HG03097 (cell line): ENCODE results near the gene OXSR1.
"Not testable (repeated sequence)": the region's sequence is repeated elsewhere in the genome, so short reads cannot be mapped to it uniquely, and the experiment has no call there.

Experiments used
- ATAC-seq: cut with Tn5 transposase; IDR thresholded peaks from one replicate; pipeline ENCODE4 v1.9.1; 2021; ENCODE audit not compliant: unreplicated experiment, low FRiP score

OXSR1 gene

DNA sequence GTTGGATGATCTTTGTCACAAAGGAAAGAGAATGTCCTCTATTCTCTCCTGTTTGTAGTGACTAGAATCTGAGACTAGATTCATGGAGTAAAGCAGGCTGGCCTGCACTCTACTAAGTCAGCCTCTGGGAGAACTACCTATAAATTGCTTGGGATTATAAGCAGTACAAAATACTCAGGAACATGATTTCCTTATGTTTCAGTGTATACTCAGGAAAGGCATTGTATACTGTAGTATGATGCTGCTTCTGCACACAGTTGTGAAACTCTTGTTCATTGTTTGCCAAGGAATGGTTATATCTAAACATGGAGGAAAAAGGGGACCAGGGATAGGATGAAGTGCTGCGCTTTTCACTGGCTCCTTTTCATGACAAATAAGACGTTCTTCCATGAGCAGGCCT lies 49.2 kb downstream of the OXSR1 start:
- ATAC-seq = no peak

DNA sequence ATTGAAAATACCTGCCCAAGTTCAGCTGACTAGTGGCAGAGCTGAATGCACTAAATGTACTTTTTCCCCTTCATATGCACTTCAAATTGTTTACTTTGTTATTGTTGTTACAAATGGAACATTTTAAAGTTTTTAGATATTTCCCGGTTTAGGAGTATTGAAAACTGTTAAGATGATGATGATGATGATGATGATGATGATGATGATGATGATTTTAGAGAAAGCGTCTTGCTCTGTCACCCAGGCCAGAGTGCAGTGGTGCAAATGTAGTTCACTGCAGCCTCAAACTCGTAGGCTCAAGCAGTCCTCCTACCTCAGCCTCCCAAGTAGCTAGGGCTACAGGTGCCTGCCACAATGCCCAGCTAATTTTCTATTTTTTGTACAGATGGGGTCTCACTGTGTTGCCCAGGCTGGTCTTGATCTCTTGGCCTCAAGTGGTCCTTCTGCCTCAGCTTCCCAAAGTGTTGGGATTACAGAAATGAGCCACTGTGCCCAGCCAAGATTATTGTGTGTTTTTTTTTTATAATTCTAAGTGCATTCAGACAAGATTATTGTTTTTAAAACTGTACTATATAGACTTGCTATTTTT lies 54.4 kb downstream of the OXSR1 start:
- ATAC-seq = no peak

DNA sequence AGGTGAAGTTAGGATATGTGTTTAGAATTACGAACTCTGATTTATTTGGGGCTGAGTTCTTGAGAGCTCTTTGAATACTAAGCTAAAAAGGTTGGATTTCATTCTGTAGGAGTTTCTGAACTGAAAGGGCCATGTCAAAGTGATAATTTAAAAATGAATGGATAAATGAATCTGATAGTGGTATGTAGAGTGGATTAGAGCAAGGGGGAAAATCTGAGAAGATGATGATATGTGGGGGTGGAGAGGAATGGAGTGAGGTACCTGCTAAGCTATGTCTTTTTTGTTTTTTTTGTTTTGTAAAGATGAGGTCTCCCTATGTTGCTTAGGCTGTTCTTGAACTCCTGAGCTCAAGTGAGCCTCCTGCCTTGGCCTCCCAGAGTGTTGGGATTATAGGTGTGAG lies 55.7 kb downstream of the OXSR1 start:
- ATAC-seq = no peak

DNA sequence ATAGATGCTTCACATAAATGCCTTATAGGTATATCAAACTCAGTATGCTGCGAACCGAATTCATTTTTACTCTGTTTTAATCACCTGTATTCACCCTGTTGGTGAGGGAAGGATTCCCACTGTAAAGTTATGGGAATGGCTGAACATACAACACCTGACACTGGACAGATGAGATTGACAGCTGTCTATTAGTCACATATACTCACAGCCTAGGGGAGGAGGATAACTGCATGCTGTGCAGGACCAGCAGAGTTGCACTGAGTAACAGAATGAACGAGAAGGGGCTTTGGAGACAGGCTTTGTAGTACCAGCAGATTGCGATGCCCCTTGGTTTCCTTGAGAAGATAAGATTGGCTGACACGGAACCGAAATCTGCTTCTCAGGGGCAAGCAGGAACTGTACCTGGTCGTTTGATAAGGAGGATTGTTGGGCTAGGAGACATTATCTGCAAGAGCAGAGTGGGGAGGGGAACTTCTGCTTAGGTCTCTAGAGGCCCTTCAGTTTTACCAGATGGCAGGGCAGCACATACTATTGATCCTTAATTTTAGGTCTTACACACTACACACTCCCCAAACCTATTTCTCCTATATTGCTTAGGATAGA lies 56.8 kb downstream of the OXSR1 start:
- no peak for ATAC-seq

DNA sequence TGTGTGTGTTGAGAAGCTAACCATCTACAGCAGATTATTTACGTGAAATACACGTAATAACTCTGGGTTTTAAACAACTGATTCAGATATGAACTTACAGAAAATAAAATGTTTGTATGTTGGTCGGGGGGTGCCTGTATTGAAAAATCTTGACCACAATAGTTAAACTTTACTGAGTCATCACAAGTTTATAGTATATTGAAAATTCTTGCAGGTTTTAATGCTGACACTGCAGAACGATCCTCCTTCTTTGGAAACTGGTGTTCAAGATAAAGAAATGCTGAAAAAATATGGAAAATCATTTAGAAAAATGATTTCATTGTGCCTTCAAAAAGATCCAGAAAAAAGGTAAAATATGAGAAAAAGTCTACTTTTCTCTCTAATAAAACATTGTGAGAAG lies 59.0 kb downstream of the OXSR1 start:
- ATAC-seq = no peak

DNA sequence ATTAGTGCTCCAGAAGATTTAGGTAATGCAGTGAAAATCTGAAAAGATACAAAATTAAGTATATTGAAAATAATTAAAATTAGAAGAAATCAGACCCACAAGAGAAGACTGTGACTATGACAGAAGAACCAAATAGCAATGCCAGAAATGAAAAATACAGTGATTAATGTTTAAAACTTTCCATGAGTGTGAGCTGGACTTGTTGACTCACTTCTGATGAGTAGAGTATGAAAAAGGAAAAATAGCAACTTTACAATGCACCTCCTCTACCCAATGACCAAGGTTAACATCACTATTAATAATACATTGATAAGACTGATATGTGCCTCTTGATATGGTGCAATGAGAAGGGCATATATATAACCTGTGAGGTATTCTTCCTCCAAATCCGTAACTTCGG lies 60.9 kb downstream of the OXSR1 start:
- ATAC-seq = no peak

DNA sequence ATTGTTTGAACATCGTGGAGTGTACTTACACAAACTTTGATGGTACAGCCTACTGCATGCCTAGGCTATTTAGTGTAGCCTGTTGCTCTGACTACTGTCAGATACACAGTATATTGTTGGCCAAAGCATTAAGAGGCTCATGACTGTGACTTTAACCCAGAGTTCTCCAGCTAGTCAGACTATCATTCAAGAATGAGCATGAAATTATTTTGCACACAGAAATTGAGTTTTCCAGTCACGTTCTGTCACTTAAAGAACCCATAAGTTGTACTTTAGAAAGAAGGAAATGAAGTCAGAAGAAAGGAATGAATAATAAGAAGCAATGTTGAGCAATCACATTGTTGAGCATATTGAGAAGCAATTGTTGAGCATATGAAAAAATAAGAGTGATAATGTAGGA lies 62.7 kb downstream of the OXSR1 start:
- no peak for ATAC-seq

DNA sequence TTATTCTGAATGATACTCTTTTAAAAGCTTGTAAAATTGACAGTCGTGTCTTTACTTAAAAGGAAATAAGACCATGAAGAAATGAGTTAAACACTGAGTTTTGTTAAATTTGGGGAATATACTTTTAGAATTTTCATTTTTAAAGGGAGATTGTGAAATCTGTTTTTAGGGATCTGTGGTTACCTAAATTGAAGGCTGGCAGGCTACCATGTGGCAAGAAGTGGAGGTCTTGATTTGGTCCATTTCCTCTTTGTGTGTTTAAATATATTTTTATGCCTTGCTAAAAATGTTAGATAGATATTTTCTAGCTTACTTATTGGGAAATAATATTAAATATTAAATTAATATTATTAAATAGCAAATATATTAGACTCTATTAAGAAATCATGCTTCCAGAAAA lies 63.7 kb downstream of the OXSR1 start:
- no peak for ATAC-seq

DNA sequence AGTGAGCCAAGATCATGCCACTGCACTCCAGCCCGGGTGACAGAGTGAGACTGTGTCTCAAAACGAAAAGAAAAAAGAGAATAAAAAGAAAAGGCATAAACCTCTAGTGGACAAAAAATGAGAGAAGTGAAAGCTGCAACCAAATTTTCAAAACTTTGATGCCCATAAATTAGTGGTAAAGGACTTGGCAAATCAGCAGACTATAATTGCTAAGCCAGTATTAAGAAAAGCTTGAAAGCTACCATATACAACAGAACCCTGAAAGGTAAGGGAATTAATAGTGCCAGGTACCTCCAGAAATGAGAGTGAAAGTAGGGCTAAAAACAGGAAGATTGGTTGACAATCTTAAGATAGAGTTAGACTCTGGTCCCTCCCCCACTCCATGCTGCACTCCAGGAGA lies 67.4 kb downstream of the OXSR1 start:
- ATAC-seq = no peak

DNA sequence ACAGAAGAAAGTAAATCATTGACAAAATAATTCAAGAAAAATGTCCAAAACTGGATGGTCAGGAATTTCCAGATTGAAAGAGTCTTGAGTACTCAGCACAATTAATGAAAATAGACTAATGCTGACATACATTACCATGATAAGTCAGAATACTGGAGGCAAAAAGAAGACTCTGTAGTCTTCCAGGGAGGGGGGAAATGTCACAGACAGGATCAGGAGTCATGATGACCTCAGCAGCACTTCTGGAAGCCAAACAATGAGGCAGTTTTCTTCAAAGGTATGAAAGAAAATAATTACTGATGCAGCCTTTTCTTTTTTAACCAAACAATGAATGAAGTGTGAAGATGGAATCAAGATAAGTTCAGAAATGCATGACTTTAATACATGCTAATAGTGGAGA lies 70.1 kb downstream of the OXSR1 start:
- no peak for ATAC-seq

DNA sequence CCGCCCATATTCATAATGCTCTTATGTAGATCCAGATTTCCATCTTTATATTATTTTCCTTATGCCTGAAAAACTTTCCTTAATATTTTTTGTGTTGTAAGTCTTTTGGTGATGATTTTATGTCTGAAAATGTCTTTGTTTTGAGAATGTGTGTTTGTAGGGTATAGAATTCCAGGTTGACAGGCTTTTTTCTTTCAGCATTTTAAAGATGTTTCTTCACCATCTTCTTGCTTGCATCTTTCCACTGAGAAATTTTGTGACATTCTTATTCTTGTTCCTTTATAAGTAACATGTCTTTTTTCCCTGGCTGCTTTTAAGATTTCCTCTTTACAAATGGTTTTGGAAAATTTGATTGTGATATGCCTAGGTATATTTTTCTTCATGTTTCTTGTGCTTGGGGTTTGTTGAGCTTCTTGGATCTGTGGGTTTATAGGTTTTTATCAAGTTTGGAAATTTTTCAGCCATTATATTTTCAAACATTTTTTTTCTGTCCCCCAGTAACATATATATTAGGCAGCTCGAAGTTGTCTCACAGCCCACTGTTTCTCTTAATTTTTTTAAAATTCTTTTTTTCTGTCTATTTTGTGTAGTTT lies 73.2 kb downstream of the OXSR1 start:
- no peak for ATAC-seq

DNA sequence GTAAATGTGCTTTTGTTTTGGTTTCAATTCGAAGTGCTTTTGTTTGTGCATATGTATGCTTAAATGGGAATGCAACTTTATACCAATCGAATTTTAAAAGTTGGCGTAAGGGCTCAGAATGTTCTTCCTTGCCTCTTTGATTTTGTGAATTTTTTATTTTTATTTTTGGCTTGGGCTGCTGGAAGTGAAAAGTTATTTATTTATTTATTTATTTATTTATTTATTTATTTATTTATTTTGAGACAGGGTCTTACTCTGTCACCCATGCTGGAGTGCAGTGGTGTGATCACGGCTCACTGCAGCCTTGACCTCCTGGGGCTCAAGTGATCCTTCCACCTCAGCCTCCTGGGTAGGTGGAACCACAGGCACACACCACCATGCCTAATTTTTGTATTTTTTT lies 77.5 kb downstream of the OXSR1 start:
- ATAC-seq = not testable (repeated sequence)

DNA sequence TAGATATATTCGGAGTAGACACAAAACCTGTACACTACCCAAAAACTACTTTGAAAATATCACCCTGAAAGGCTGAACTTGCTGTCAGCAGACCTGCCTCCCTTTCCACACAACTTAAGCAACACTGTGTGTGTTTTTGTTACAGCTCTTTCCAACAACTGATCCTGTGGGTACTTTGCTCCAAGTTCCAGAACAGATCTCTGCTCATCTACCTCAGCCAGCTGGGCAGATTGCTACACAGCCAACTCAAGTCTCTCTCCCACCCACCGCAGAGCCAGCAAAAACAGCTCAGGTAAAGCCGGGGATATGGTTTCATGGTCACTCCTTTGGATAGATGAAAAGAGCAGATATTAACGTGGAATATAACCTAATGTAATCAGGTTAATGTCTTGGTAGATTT lies 80.6 kb downstream of the OXSR1 start:
- ATAC-seq = no peak

DNA sequence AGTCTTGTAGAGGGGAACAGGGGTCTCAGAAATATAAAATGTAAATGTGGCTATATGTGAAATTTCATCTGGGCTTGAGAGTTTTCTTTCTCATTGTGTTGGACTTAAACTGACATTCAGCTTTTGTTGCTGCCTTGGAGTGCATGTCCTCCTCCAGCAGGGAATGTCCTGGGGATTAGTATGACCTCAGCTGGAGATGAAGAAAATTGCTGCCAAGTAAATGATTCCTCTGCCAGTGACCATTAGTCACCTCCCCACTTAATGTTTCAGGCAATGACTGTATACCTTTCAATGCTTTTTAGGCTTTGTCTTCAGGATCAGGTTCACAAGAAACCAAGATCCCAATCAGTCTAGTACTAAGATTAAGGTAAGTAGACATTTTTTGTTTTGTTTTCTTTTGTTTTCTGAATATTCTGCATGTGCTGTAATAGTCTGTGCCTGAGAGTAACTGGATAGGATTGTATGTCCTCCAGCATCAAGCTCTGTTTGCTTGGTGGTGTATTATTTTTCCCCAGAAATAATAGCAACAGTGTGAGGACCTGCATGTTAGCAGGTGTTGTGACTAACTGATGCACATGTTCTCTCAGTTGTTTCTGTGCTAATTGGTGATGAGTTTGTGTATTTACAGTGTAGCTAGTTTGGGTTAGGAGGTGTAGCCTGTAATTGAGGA lies 82.2 kb downstream of the OXSR1 start:
- ATAC-seq = no peak

DNA sequence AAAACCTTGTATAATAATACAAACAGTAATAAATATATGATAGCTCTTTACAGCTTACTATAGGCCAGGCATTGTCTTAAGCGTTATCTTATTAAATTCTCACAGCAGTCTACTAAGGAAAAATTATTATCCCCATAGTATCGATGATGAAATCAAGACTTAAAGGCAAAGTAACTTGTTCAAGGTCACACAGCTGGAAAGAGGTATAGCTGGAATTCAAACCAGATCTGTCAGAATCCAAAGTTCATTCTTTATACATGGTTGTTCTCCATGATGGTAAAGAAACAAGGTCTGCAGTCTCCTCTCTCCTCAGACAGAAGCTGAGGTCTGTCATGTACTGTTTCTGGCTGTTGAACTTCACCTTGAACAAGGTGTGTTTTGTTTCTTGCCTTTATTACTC lies 84.9 kb downstream of the OXSR1 start:
- no peak for ATAC-seq

DNA sequence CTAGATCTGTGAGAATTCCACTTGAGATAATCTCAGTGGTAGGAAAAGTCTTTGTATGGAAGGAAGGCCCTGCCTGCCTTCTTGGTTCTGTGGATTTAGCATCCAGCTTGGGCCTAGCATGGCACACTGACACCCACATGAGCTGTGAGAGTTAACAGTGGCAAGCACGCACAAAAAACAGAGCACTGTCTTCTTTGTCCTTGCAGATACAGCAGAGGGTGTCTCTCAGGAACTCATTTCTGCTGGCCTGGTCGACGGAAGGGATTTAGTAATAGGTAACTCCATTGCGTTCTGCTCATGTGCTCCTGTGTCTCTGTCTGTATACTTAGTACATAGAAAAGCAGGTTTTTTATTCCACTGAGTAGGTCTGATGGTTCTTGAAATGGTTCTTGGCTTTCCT lies 85.9 kb downstream of the OXSR1 start:
- ATAC-seq = no peak

DNA sequence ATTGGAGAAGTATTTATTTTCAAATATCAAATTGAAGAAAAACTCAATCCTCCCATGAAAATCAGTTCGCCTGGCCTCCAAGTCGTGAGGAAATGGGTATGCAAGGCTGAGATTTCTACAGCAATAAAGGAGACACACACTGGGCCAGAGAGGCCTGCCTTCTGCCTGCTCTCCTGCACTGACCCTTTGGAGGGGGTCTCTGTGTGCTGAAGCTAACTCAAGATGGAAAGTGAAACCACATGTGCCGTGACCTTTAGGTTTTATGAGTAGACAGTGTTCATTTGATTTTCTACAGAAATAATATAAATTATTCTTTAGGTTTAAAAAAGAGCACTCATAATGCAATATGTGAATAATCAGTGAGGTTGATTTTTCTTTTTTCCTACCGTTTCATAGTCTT lies 88.4 kb downstream of the OXSR1 start:
- no peak for ATAC-seq

DNA sequence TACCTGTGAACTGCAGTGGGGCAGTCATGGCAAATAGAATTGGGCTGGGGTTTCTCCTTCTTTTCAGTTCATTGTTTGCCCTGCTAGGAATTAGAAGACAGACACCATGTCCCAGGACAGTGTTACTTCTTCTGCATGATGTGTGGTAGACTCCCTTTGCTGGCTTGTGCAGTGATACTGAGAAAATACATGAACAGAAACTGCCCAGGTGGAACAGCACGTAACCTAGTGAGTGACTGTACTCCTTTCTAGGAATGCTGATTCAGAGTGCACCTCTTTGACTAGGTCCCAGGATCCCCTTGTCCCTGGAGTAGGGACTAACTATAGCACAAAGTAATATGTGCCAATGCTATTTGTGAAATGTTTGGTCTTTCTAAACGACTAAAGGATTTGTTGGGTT lies 89.5 kb downstream of the OXSR1 start:
- no peak for ATAC-seq

DNA sequence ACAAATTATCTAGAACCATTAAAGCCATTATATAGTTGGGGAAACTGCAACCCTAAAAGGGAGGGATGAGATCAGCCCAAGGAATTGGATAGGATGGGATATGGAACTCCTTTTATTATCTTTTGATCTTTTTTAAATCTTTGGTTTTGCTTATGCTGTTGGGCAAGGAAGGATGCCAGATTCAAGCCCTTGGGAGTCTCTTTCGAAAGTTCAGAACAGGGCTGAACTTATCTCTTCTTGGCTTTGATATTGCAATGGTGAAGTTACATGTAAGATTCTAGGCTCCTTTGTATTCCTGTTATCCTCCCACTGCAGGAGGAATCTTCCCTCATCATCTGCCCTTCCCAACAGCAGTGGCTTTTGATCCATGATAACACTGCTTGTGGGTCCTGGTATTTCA lies 90.3 kb downstream of the OXSR1 start:
- ATAC-seq = no peak

DNA sequence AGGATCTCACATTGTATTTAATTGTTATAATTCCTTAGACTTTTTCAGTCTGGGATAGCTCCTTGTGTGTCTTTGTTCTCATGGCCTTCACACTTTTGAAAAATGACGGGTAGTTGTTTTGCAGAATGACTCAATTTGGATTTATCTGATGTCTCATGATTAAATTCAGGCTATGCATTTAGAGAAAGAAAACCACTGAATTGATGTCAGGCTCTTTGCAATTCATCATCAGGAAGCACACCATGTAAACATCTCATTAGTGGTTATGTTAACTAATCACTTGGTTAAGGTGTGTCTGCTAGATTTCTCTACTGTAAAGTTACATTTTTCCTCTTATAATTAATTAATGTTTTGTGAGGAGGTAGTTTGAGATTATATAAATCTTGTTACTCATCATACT lies 92.2 kb downstream of the OXSR1 start:
- ATAC-seq = no peak

DNA sequence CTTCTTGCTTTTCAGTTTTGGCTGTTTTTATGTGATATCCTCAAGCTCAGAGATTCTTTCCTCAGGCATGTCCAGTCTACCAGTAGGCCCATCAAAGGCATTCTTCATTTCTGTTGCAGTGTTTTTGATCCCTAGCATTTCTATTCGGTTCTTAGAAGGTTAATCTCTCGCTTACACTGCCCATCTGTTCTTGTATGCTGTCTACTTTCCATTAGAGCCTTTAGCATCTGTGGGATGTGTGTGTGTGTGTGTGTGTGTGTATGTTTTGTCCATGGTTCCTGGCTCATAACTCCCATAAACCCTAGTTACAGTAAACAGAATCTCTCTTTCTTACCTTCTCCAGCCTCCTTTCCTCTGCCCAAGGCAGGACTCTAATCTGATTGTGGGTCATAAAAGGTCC lies 95.1 kb downstream of the OXSR1 start:
- ATAC-seq = no peak

DNA sequence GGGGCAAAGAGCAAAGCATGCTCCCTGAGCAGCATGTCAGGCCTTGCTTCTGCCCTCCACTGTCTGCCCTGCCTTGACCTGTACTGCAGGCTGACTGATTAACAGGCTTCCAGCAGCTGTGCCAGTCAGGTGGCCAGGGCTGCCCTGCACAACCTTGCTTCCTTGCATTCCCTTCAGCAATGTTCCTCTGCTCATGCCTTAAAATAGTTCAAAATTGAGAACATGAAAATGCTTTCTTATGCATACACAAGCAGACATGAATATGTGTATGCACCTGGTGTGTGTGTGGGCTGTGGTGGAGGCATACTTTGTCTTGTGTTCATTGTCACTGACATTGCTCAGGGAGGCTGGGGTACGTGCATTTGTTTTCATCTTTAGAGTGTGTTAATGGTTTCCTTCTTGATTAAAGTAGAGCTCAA lies 99.0 kb downstream of the OXSR1 start:
- no peak for ATAC-seq
